Progenitor cell of endocrine pancreas (in vitro differentiated cells): ENCODE measurements around the gene MRI1. TPM values are rescaled to one million over a fixed set of nuclear protein-coding genes. Genes with fewer than 3 reads are reported as not detected.
A peak's percentile ranks its signal among the peaks of the same experiment; 100 is the strongest.

Experiments
- DNase-seq: peaks from one replicate; pipeline ENCODE4 v3.0.0; 2021; ENCODE audit warnings: low spot score; ENCODE audit not compliant: unreplicated experiment
- H3K27ac Mint-ChIP-seq: 2 replicates; pipeline ENCODE4 v1.8.0; 2021; ENCODE audit warnings: mild to moderate bottlenecking, moderate library complexity, mixed read lengths
- H3K27me3 Mint-ChIP-seq: 2 replicates; pipeline ENCODE4 v1.8.0; 2021; ENCODE audit warnings: mixed read lengths
- H3K36me3 Mint-ChIP-seq: 2 replicates; pipeline ENCODE4 v1.8.0; 2022; ENCODE audit warnings: mixed read lengths; ENCODE audit not compliant: insufficient read depth
- H3K4me1 Mint-ChIP-seq: 2 replicates; pipeline ENCODE4 v1.8.0; 2021; ENCODE audit warnings: low read depth, mixed read lengths
- H3K4me3 Mint-ChIP-seq: 2 replicates; pipeline ENCODE4 v1.8.0; 2021; ENCODE audit warnings: low read depth, mild to moderate bottlenecking, moderate library complexity, mixed read lengths
- H3K9me3 Mint-ChIP-seq: 2 replicates; pipeline ENCODE4 v1.8.0; 2021; ENCODE audit warnings: low read depth, mixed read lengths
- total RNA-seq: library from RNA; stranded (reverse); gene quantifications from 2 replicates; pipeline ENCODE4 v1.2.1, GENCODE V29; 2021
- TF ChIP-seq, protein P1 (sequence below): fragments of 200-600 bp; sonication (generic); IDR thresholded peaks from one replicate; pipeline ENCODE4 v1.5.0; 2021; ENCODE audit warnings: antibody characterized with exemption, mild to moderate bottlenecking; ENCODE audit not compliant: unreplicated experiment

MRI1 gene
- total RNA-seq, 1 donor from 2014 or later, result 23.0 TPM

GRCh38 chr19:13799669-13800068, 35.3 kb downstream of the MRI1 start:
- no peak overlapping the region for H3K27ac Mint-ChIP-seq
- peaks cover 14% of the 10 kb centered on the region for H3K36me3 Mint-ChIP-seq
- H3K27me3 Mint-ChIP-seq, result no peaks in the 10 kb centered on the region
- no peak for DNase-seq
- no peak overlapping the region for H3K4me3 Mint-ChIP-seq
- peaks cover 11% of the 10 kb centered on the region for H3K4me1 Mint-ChIP-seq
- TF ChIP-seq, protein P1, sequence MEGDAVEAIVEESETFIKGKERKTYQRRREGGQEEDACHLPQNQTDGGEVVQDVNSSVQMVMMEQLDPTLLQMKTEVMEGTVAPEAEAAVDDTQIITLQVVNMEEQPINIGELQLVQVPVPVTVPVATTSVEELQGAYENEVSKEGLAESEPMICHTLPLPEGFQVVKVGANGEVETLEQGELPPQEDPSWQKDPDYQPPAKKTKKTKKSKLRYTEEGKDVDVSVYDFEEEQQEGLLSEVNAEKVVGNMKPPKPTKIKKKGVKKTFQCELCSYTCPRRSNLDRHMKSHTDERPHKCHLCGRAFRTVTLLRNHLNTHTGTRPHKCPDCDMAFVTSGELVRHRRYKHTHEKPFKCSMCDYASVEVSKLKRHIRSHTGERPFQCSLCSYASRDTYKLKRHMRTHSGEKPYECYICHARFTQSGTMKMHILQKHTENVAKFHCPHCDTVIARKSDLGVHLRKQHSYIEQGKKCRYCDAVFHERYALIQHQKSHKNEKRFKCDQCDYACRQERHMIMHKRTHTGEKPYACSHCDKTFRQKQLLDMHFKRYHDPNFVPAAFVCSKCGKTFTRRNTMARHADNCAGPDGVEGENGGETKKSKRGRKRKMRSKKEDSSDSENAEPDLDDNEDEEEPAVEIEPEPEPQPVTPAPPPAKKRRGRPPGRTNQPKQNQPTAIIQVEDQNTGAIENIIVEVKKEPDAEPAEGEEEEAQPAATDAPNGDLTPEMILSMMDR, result no peak
- no peaks in the 10 kb centered on the region for H3K9me3 Mint-ChIP-seq

DNA sequence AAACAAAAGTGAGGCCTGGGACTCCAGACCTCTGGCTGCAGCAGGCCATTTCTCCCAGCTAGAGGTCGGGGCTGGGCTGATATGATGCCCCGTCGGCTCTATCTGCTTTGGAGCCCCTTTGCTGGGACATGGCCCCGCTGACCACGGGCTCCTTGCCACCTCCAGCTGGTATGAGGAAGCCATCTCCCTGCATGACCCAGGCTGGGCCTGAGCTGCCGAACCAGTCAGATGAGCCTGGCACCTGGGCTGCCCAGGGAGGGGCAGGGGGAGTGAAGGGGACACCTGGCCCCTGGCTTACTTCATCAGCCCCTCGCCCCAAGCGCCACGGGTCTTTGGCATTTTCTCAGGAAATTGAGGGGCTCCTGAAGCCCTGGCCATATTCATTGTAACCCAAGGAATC, 38.7 kb downstream of the MRI1 start:
- TF ChIP-seq, protein P1, result no peak
- Mint-ChIP-seq H3K4me3 (no peak overlapping the region), H3K36me3 (peaks cover 19% of the 10 kb centered on the region), H3K9me3 (no peaks in the 10 kb centered on the region), H3K4me1 (no peaks in the 10 kb centered on the region), H3K27me3 (no peaks in the 10 kb centered on the region), H3K27ac (no peak overlapping the region)
- no peak for DNase-seq

DNA sequence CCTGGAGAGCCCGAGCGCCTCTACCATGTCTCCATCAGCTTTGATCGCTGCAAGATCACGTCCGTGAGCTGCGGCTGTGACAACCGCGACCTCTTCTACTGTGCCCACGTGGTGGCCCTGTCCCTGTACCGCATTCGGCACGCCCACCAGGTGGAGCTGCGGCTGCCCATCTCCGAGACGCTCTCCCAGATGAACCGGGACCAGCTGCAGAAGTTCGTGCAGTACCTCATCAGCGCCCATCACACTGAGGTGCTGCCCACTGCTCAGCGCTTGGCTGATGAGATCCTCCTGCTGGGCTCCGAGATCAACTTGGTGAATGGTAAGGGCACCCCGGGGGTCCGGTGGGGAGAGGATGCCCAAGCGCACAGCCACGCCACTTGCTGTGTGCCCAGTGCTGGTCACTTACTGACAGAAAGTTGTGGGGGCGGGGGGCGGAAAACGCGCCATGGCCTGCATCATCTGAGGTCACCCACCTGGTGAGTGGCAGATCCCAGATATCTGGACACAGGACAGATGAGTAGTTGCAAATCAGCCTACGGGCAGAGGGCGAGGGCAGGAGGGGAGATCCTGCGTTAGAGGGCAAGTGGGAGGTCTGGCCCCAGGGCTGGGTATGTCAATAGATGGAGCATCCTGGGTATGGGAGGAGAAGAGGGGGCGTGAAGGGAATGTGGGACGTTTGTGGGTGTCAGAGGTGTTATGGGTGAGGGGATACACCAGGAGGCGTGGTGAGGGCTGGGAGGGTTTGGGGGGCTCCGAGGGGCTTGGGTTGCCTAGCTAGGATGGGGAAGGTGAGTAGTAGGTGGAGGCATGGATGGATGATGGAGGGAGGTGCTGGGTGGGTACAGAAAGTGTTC, 40.7 kb downstream of the MRI1 start:
- no peak overlapping the region for H3K4me3 Mint-ChIP-seq
- no peaks in the 10 kb centered on the region for H3K9me3 Mint-ChIP-seq
- DNase-seq, result no peak
- no peaks in the 10 kb centered on the region for H3K27me3 Mint-ChIP-seq
- peaks cover 19% of the 10 kb centered on the region for H3K36me3 Mint-ChIP-seq
- H3K27ac Mint-ChIP-seq, result no peak overlapping the region
- no peaks in the 10 kb centered on the region for H3K4me1 Mint-ChIP-seq
- TF ChIP-seq, protein P1, result peak; percentile 49

DNA sequence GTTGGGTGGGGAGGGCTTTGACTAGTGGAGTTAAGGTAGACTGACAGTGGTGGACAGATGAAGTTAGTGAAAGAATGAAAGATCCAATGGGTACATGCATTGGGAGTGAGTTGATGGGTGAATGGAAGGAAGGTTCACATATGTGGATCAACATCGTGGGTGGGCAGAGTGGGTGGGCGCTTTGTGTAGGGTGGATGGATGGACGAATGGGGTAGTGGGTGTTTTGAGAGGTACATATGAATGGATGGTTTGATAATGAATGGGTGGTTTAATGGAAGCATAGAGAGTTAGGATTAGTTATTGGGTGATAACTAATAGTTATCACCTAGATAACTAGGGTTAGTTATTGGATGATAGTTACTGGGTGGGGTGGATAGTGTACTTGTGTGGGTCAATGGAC, 42.4 kb downstream of the MRI1 start:
- H3K27me3 Mint-ChIP-seq, result no peaks in the 10 kb centered on the region
- H3K9me3 Mint-ChIP-seq, result no peaks in the 10 kb centered on the region
- H3K4me3 Mint-ChIP-seq, result no peak overlapping the region
- H3K4me1 Mint-ChIP-seq, result no peaks in the 10 kb centered on the region
- H3K27ac Mint-ChIP-seq, result no peak overlapping the region
- peaks cover 13% of the 10 kb centered on the region for H3K36me3 Mint-ChIP-seq
- TF ChIP-seq, protein P1, result no peak
- no peak for DNase-seq

DNA sequence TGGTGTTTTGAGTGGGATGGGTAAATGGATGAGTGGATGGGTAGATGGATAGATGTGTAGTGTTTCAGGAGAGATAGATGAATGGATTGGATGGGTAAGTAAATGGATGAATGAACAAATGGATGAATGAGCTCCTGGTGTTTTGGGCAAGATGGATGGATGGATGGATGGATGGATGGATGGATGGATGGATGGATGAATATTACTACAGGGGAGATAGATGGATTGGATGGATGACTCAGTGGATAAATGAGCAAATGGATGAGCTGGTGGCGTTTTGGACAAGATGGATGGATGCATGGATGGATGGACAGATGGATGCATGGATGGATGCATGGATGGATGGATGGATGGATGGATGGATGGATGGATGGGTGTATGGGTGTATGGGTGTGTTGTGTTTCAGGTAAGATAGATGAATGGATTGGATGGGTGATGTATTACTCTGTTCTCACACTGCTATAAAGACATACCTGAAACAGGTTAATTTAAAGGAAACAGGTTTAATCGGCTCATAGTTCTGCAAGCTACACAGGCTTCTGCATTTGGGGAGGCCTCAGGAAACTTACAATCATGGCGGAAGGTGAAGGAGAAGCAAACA, 43.2 kb downstream of the MRI1 start:
- Mint-ChIP-seq H3K9me3 (no peaks in the 10 kb centered on the region), H3K27ac (no peak overlapping the region), H3K4me1 (no peaks in the 10 kb centered on the region), H3K36me3 (peaks cover 13% of the 10 kb centered on the region), H3K4me3 (no peak overlapping the region), H3K27me3 (no peaks in the 10 kb centered on the region)
- DNase-seq, result no peak
- TF ChIP-seq, protein P1, result no peak
